Mesothelial cell of epicardium (in vitro differentiated cells): ENCODE results near the gene CPLX3. TPM values are rescaled to one million over a fixed set of nuclear protein-coding genes. Genes with fewer than 3 reads are reported as not detected.

ENCODE experiments used
- DNase-seq, 2 experiments: peaks; one replicate each; pipeline ENCODE4 v3.0.0; 2021; ENCODE audit warnings: low spot score in 2 of 2; ENCODE audit not compliant: unreplicated experiment in 2 of 2
- H3K27ac Mint-ChIP-seq: 2 replicates; pipeline ENCODE4 v1.8.0; 2021; ENCODE audit warnings: mixed read lengths
- H3K27me3 Mint-ChIP-seq: 2 replicates; pipeline ENCODE4 v1.8.0; 2021; ENCODE audit warnings: low read depth, mixed read lengths
- H3K36me3 Mint-ChIP-seq: 2 replicates; pipeline ENCODE4 v1.8.0; 2021; ENCODE audit warnings: mixed read lengths
- H3K4me1 Mint-ChIP-seq: 2 replicates; pipeline ENCODE4 v1.8.0; 2021; ENCODE audit warnings: mixed read lengths
- H3K4me3 Mint-ChIP-seq: 2 replicates; pipeline ENCODE4 v1.8.0; 2021; ENCODE audit warnings: mild to moderate bottlenecking, moderate library complexity, mixed read lengths
- H3K9me3 Mint-ChIP-seq: 2 replicates; pipeline ENCODE4 v1.8.0; 2021; ENCODE audit warnings: mixed read lengths
- total RNA-seq: library from RNA; stranded (reverse); gene quantifications from 3 replicates; pipeline ENCODE4 v1.2.1, GENCODE V29; 2021
- TF ChIP-seq, protein P1 (sequence below): fragments of 200-600 bp; sonication (generic); IDR thresholded peaks from one replicate; pipeline ENCODE4 v1.5.0; 2021; ENCODE audit warnings: antibody characterized with exemption; ENCODE audit not compliant: unreplicated experiment

The CPLX3 gene
- total RNA-seq, 1 donor from 2014 or later: not detected

DNA sequence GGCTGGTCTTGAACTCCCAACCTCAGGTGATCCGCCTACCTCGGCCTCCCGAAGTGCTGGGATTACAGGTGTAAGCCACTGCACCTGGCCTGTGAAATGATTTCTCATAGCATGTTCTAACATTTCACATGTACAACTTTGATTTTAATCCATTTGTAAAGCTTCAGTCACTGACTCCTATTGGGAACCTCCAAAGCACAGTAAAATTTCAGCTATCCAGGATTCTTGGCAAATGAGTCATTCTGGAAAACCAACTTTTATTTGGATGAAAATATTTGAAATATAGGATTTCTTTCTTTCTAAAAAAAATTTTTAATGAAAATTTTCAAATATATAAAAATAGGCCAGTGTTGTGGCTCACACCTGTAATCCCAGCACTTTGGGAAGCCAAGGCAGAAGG lies 16.5 kb upstream of the CPLX3 start:
- no peaks in the 10 kb centered on the region for H3K9me3 Mint-ChIP-seq
- no peak overlapping the region for H3K4me3 Mint-ChIP-seq
- H3K36me3 Mint-ChIP-seq: peaks cover under 1% of the 10 kb centered on the region
- no peak overlapping the region for H3K27ac Mint-ChIP-seq
- no peaks in the 10 kb centered on the region for H3K27me3 Mint-ChIP-seq
- no peaks in the 10 kb centered on the region for H3K4me1 Mint-ChIP-seq
- DNase-seq: no peak
- TF ChIP-seq, protein P1, sequence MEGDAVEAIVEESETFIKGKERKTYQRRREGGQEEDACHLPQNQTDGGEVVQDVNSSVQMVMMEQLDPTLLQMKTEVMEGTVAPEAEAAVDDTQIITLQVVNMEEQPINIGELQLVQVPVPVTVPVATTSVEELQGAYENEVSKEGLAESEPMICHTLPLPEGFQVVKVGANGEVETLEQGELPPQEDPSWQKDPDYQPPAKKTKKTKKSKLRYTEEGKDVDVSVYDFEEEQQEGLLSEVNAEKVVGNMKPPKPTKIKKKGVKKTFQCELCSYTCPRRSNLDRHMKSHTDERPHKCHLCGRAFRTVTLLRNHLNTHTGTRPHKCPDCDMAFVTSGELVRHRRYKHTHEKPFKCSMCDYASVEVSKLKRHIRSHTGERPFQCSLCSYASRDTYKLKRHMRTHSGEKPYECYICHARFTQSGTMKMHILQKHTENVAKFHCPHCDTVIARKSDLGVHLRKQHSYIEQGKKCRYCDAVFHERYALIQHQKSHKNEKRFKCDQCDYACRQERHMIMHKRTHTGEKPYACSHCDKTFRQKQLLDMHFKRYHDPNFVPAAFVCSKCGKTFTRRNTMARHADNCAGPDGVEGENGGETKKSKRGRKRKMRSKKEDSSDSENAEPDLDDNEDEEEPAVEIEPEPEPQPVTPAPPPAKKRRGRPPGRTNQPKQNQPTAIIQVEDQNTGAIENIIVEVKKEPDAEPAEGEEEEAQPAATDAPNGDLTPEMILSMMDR: no peak

DNA sequence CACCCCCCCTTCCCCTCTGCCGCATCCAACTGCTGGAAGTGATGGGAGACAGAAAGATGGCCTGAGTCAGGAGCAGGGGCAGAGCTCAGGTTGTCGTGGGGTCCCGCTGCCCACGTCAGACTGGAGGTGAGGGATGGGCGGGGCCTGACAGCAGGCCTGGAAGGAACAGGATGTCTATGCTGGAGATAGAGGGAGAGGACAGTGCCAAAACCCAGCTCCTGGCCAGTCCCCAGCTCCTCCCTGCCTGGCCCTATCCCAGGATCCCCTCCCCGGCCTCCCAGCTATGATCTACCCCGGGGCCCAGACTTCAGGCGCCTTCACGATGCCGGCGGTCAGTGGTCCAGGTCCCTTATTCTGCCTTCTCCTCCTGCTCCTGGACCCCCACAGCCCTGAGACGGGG lies 13.9 kb upstream of the CPLX3 start, which contains the start of gene LMAN1L:
TSS of gene LMAN1L (plus strand) at position 303 of the 400 bp plus-strand sequence. CDS start at position 323, 20 bp downstream.
- H3K9me3 Mint-ChIP-seq: no peaks in the 10 kb centered on the region
- TF ChIP-seq, protein P1: no peak
- no peak within 1 kb of the TSS for H3K27ac Mint-ChIP-seq
- H3K4me3 Mint-ChIP-seq: no peak within 1 kb of the TSS
- H3K36me3 Mint-ChIP-seq: no peaks in the 10 kb centered on the region
- DNase-seq: no peak
- H3K4me1 Mint-ChIP-seq: peaks cover 7% of the 10 kb centered on the region
- H3K27me3 Mint-ChIP-seq: peaks cover 3% of the 10 kb centered on the region

- Mint-ChIP-seq H3K27ac (no peak overlapping the region), H3K4me1 (peaks cover 7% of the 10 kb centered on the region), H3K9me3 (no peaks in the 10 kb centered on the region), H3K4me3 (no peak overlapping the region), H3K27me3 (peaks cover 15% of the 10 kb centered on the region), H3K36me3 (no peaks in the 10 kb centered on the region)
- DNase-seq: no peak
- TF ChIP-seq, protein P1: no peak
Observed at GRCh38 chr15:74815121-74815934, 11.1 kb upstream of the CPLX3 start.

- DNase-seq: no peak
- H3K4me1 Mint-ChIP-seq: peaks cover 7% of the 10 kb centered on the region
- TF ChIP-seq, protein P1: no peak
- H3K9me3 Mint-ChIP-seq: no peaks in the 10 kb centered on the region
- no peaks in the 10 kb centered on the region for H3K36me3 Mint-ChIP-seq
- H3K27me3 Mint-ChIP-seq: peaks cover 15% of the 10 kb centered on the region
- no peak overlapping the region for H3K27ac Mint-ChIP-seq
- H3K4me3 Mint-ChIP-seq: no peak overlapping the region
Observed at GRCh38 chr15:74815961-74816360, 10.5 kb upstream of the CPLX3 start.

DNA sequence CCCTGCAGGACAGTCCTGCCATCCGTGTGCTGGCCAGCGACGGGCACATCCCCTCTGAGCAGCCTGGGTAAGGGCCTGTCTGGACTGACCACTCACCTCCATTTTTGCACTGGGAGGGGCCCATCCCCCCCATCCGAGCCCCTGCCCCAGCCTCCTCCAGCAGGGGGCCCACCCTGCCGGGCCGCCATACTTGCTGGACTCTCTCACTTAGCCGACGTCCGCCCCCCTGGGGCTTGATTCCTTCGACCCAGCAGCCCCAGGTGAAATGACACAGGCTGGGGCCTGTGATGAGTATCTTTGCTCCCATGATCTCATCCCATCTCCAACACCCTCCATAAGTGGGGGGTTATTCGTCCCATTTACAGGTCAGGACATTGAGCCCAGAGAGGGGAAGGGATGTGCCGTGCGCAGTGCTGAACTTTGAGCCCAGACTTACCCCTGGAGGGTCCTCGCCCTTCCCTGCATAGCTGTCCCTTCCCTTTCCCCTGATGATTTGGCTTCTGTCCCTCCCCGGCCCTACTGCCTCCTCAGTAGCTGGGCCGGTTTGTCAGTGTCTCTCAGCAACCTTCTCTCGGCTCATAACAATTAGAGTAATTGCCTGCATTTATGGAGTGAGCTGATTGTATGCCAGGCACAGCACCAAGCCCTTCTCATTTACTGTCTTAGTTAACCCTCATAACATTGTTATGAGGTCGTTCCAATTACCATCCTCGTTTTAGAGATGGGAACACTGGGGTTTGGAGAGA lies 9.6 kb upstream of the CPLX3 start:
- Mint-ChIP-seq H3K27ac (no peak overlapping the region), H3K36me3 (no peaks in the 10 kb centered on the region), H3K9me3 (no peaks in the 10 kb centered on the region), H3K27me3 (peaks cover 18% of the 10 kb centered on the region), H3K4me3 (no peak overlapping the region), H3K4me1 (peaks cover 7% of the 10 kb centered on the region)
- TF ChIP-seq, protein P1: no peak
- no peak for DNase-seq
